K562 (cell line): Measurements from ENCODE around the gene PSMB2. TPM values are rescaled to one million over a fixed set of nuclear protein-coding genes. Genes with fewer than 3 reads are reported as not detected.
A peak's percentile ranks its signal among the peaks of the same experiment; 100 is the strongest.

Source experiments
- ARNT ChIP-seq, 2 experiments: fragments of 450-650 bp; IDR thresholded peaks; 2 replicates each; pipeline ENCODE4 v1.6.1; 2016; ENCODE audit warnings: mild to moderate bottlenecking in 1 of 2
- CBFA2T3 ChIP-seq: fragments of 450-650 bp; IDR thresholded peaks from 2 replicates; pipeline ENCODE4 v1.6.1; 2017
- HDAC3 ChIP-seq: fragments of 450-650 bp; IDR thresholded peaks from 2 replicates; pipeline ENCODE4 v1.6.1; 2018; ENCODE audit warnings: borderline replicate concordance, mild to moderate bottlenecking, moderate library complexity; ENCODE audit not compliant: partially characterized antibody
- HOXB6 ChIP-seq: fragments of 250-450 bp; sonication (Bioruptor Pico); IDR thresholded peaks from 2 replicates; pipeline ENCODE4 v1.5.1; 2022; ENCODE audit warnings: mild to moderate bottlenecking, borderline replicate concordance
- NFE2L1 ChIP-seq: fragments of 450-650 bp; IDR thresholded peaks from 2 replicates; pipeline ENCODE4 v1.6.1; 2016; ENCODE audit warnings: missing genetic modification characterization, low read depth, mild to moderate bottlenecking, missing compliant biosample characterization, moderate library complexity, borderline replicate concordance
- NR2C1 ChIP-seq, 2 experiments: fragments of 450-650 bp; IDR thresholded peaks; 2 replicates each; pipeline ENCODE4 v1.6.1; 2017; ENCODE audit warnings: mild to moderate bottlenecking in 2 of 2, antibody characterized with exemption in 1 of 2, inconsistent platforms in 1 of 2, missing compliant biosample characterization in 1 of 2, missing genetic modification characterization in 1 of 2
- RFX1 ChIP-seq: fragments of 450-650 bp; IDR thresholded peaks from 2 replicates; pipeline ENCODE4 v1.6.1; 2016; ENCODE audit warnings: mild to moderate bottlenecking, moderate library complexity
- SP1 ChIP-seq: sonication (generic); formaldehyde crosslinking; IDR thresholded peaks from 2 replicates; pipeline ENCODE4 v1.8.1; 2022; ENCODE audit warnings: mild to moderate bottlenecking, missing genetic modification reagents
- TCF3 ChIP-seq: sonication (generic); formaldehyde crosslinking; IDR thresholded peaks from 2 replicates; pipeline ENCODE4 v1.4.0; 2020; ENCODE audit warnings: mild to moderate bottlenecking, missing genetic modification reagents
- TEAD2 ChIP-seq: fragments of 450-650 bp; IDR thresholded peaks from 2 replicates; pipeline ENCODE4 v1.6.1; 2016; ENCODE audit warnings: missing genetic modification characterization, control low read depth, missing compliant biosample characterization
- ZNF408 ChIP-seq: fragments of 250-450 bp; sonication (Bioruptor Pico); IDR thresholded peaks from 2 replicates; pipeline ENCODE4 v1.4.0; 2020; ENCODE audit warnings: low read depth, mild to moderate bottlenecking, moderate library complexity
- ZNF695 ChIP-seq: fragments of 450-650 bp; formaldehyde crosslinking; IDR thresholded peaks from 2 replicates; pipeline ENCODE4 v1.4.0; 2020; ENCODE audit warnings: mild to moderate bottlenecking, moderate library complexity
- ZNF79 ChIP-seq: fragments of 250-450 bp; sonication (Bioruptor Pico); IDR thresholded peaks from 2 replicates; pipeline ENCODE4 v1.4.0; 2020; ENCODE audit warnings: low read depth, mild to moderate bottlenecking, moderate library complexity
- polyA plus RNA-seq, 8 experiments: library from polyadenylated mRNA; depleted of rRNA in 4 of 8; stranded (reverse) in 5 of 8; unstranded in 3 of 8; fragments of >200 nt; fragmentation: Nextera tagmentation in 2 of 8; fragmentation: Illumina TruSeq in 1 of 8; extraction: Ambion mirVana in 2 of 8; extraction: Trizol in 1 of 8; gene quantifications; 2 replicates each; pipeline versions ENCODE4 v1.2.1 to v1.2.3, GENCODE V29; 2011 to 2014; ENCODE audit warnings: inconsistent platforms in 1 of 8, missing spikeins in 1 of 8
- total RNA-seq, 7 experiments: library from RNA; depleted of rRNA in 6 of 7; stranded (reverse); fragments of >200 nt in 6 of 7; fragmentation: Illumina TruSeq in 2 of 7; extraction: Trizol in 2 of 7; gene quantifications; 2 replicates each; pipeline versions ENCODE4 v1.2.1 to v1.2.3, GENCODE V29; 2011 to 2021; ENCODE audit warnings: low replicate concordance in 1 of 7
- TF ChIP-seq, protein P1 (sequence below): fragments of 250-450 bp; sonication (Bioruptor Pico); IDR thresholded peaks from 2 replicates; pipeline ENCODE4 v1.4.0; 2020; ENCODE audit warnings: mild to moderate bottlenecking, moderate library complexity, borderline replicate concordance
- TF ChIP-seq, protein P2 (sequence below): IDR thresholded peaks from 2 replicates; pipeline ENCODE4 v1.6.1; 2012; ENCODE audit warnings: low read depth, low read length, improper control_type of control experiment, borderline replicate concordance
- TF ChIP-seq, protein P3 (sequence below): fragments of 450-650 bp; IDR thresholded peaks from 2 replicates; pipeline ENCODE4 v1.6.1; 2014; ENCODE audit warnings: low read depth, mild to moderate bottlenecking, moderate library complexity, borderline replicate concordance
- TF ChIP-seq, protein P4 (sequence below): sonication (generic); formaldehyde crosslinking; IDR thresholded peaks from 2 replicates; pipeline ENCODE4 v1.8.0; 2022; ENCODE audit warnings: missing genetic modification reagents, mild to moderate bottlenecking, moderate library complexity, borderline replicate concordance
- TF ChIP-seq, protein P5 (sequence below): fragments of 250-450 bp; sonication (Bioruptor Pico); IDR thresholded peaks from 2 replicates; pipeline ENCODE4 v1.5.0; 2022; ENCODE audit warnings: mild to moderate bottlenecking

The PSMB2 gene
- total and polyA plus RNA-seq, 9 of the 15 experiments (the other 6 are each of a cell fraction or from before 2014, with no cell fraction given): 71.7 to 543 (median 165) TPM

GRCh38 chr1:35557611-35558373 is 83.5 kb downstream of the PSMB2 start, which contains the start of gene NCDN (continued):
- TF ChIP-seq, protein P1, sequence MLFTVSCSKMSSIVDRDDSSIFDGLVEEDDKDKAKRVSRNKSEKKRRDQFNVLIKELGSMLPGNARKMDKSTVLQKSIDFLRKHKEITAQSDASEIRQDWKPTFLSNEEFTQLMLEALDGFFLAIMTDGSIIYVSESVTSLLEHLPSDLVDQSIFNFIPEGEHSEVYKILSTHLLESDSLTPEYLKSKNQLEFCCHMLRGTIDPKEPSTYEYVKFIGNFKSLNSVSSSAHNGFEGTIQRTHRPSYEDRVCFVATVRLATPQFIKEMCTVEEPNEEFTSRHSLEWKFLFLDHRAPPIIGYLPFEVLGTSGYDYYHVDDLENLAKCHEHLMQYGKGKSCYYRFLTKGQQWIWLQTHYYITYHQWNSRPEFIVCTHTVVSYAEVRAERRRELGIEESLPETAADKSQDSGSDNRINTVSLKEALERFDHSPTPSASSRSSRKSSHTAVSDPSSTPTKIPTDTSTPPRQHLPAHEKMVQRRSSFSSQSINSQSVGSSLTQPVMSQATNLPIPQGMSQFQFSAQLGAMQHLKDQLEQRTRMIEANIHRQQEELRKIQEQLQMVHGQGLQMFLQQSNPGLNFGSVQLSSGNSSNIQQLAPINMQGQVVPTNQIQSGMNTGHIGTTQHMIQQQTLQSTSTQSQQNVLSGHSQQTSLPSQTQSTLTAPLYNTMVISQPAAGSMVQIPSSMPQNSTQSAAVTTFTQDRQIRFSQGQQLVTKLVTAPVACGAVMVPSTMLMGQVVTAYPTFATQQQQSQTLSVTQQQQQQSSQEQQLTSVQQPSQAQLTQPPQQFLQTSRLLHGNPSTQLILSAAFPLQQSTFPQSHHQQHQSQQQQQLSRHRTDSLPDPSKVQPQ: no peak
- TF ChIP-seq, protein P2, sequence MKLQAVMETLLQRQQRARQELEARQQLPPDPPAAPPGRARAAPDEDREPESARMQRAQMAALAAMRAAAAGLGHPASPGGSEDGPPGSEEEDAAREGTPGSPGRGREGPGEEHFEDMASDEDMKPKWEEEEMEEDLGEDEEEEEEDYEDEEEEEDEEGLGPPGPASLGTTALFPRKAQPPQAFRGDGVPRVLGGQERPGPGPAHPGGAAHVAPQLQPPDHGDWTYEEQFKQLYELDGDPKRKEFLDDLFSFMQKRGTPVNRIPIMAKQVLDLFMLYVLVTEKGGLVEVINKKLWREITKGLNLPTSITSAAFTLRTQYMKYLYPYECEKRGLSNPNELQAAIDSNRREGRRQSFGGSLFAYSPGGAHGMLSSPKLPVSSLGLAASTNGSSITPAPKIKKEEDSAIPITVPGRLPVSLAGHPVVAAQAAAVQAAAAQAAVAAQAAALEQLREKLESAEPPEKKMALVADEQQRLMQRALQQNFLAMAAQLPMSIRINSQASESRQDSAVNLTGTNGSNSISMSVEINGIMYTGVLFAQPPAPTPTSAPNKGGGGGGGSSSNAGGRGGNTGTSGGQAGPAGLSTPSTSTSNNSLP: no peak
- TF ChIP-seq ZNF695 (CRISPR knock-in tag) (no peak), TCF3 (no peak; the same call in 1 of the 2 replicates), RFX1 (no peak), NR2C1 (IDR thresholded peaks at IDR 0.05) (peak; percentile 100), NR2C1 (tag; IDR thresholded peaks at IDR 0.05) (peak; percentile 100), CBFA2T3 (peak; percentile 24; the same call in 1 of the 2 replicates), SP1 (CRISPR knock-in tag) (peak; percentile 99), ZNF79 (CRISPR knock-in tag) (no peak), ZNF408 (CRISPR knock-in tag) (no peak), TEAD2 (no peak), HOXB6 (CRISPR knock-in tag) (no peak), ARNT (IDR thresholded peaks at IDR 0.05) (peak in 1 of 2 experiments; percentile 72; a peak in 2 of 4 replicates), HDAC3 (no peak), NFE2L1 (no peak)
- TF ChIP-seq, protein P3, sequence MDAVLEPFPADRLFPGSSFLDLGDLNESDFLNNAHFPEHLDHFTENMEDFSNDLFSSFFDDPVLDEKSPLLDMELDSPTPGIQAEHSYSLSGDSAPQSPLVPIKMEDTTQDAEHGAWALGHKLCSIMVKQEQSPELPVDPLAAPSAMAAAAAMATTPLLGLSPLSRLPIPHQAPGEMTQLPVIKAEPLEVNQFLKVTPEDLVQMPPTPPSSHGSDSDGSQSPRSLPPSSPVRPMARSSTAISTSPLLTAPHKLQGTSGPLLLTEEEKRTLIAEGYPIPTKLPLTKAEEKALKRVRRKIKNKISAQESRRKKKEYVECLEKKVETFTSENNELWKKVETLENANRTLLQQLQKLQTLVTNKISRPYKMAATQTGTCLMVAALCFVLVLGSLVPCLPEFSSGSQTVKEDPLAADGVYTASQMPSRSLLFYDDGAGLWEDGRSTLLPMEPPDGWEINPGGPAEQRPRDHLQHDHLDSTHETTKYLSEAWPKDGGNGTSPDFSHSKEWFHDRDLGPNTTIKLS: peak; percentile 80; the same call in 1 of the 2 replicates
- TF ChIP-seq, protein P4, sequence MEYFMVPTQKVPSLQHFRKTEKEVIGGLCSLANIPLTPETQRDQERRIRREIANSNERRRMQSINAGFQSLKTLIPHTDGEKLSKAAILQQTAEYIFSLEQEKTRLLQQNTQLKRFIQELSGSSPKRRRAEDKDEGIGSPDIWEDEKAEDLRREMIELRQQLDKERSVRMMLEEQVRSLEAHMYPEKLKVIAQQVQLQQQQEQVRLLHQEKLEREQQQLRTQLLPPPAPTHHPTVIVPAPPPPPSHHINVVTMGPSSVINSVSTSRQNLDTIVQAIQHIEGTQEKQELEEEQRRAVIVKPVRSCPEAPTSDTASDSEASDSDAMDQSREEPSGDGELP (CRISPR knock-in tag): no peak; the same call in 1 of the 2 replicates
- TF ChIP-seq, protein P5, sequence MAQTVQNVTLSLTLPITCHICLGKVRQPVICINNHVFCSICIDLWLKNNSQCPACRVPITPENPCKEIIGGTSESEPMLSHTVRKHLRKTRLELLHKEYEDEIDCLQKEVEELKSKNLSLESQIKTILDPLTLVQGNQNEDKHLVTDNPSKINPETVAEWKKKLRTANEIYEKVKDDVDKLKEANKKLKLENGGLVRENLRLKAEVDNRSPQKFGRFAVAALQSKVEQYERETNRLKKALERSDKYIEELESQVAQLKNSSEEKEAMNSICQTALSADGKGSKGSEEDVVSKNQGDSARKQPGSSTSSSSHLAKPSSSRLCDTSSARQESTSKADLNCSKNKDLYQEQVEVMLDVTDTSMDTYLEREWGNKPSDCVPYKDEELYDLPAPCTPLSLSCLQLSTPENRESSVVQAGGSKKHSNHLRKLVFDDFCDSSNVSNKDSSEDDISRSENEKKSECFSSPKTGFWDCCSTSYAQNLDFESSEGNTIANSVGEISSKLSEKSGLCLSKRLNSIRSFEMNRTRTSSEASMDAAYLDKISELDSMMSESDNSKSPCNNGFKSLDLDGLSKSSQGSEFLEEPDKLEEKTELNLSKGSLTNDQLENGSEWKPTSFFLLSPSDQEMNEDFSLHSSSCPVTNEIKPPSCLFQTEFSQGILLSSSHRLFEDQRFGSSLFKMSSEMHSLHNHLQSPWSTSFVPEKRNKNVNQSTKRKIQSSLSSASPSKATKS (CRISPR knock-in tag): no peak
